GM12873 (cell line): ENCODE measurements around the gene PCDH7.

ENCODE experiments used
- TF ChIP-seq, protein P1 (sequence below): IDR thresholded peaks from 2 replicates; pipeline ENCODE4 v1.5.1; 2012; ENCODE audit warnings: low read depth, mild to moderate bottlenecking, moderate library complexity, low read length, control low read depth; ENCODE audit not compliant: insufficient read depth; ENCODE audit errors: missing control alignments

The PCDH7 gene

GRCh38 chr4:30743897-30744296 lies 23.7 kb downstream of the PCDH7 start:
- TF ChIP-seq, protein P1, sequence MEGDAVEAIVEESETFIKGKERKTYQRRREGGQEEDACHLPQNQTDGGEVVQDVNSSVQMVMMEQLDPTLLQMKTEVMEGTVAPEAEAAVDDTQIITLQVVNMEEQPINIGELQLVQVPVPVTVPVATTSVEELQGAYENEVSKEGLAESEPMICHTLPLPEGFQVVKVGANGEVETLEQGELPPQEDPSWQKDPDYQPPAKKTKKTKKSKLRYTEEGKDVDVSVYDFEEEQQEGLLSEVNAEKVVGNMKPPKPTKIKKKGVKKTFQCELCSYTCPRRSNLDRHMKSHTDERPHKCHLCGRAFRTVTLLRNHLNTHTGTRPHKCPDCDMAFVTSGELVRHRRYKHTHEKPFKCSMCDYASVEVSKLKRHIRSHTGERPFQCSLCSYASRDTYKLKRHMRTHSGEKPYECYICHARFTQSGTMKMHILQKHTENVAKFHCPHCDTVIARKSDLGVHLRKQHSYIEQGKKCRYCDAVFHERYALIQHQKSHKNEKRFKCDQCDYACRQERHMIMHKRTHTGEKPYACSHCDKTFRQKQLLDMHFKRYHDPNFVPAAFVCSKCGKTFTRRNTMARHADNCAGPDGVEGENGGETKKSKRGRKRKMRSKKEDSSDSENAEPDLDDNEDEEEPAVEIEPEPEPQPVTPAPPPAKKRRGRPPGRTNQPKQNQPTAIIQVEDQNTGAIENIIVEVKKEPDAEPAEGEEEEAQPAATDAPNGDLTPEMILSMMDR, result no peak

DNA sequence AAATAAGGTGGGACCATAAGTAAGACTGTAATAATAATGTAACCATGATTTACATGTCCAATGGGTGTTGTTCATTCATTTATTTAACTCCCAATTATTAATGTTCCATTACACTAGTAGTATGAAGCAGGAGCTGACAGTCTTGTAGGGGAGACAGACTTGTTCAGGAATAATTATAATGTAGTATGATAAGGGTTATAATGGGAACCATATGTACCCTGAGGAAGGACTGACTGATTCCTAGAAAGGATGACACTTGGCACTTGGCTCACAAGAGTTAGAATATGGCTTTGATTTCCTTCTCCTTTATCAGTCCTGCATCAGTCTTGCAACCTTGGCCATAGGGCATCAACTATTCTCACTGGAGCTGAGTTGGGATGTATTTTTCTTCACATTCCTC lies 24.2 kb downstream of the PCDH7 start:
- TF ChIP-seq, protein P1, result no peak

DNA sequence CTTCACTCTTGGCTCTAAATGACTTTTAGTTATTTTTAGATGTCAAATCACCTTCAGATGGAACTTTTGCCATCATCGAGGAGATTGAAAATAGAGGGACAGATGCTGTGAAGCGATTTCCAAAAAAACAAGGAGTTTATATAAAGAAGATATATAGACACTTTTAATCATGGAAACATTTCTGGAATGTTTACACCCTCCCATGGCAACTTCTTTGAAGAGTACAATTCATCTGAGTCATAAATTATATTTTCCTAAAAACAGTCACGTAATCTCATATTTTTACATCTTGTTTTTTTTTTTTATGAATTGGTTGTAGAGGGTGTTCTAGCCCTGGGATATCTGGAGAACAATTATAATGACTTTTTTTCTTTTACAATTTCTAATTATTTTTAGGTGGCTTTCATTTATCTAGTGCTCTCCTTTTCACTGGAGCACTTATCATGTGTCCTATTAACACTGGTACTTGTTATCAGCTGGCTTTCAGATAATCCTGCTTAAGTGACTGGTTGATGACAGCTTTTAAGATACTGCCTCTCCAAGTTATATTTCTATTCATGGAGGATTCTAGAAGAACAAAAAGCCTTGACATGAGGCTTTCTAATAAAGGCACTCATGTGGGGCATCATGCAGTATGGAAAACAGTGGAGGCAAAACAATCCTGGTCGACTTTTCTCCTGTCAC lies 24.9 kb downstream of the PCDH7 start:
- TF ChIP-seq, protein P1, result no peak

GRCh38 chr4:30746735-30747134 lies 26.6 kb downstream of the PCDH7 start:
- TF ChIP-seq, protein P1, result no peak

- TF ChIP-seq, protein P1, result no peak
Measured at GRCh38 chr4:30753316-30753715, 33.1 kb downstream of the PCDH7 start.

- TF ChIP-seq, protein P1, result no peak
Measured at GRCh38 chr4:30754021-30754420, 33.9 kb downstream of the PCDH7 start.

DNA sequence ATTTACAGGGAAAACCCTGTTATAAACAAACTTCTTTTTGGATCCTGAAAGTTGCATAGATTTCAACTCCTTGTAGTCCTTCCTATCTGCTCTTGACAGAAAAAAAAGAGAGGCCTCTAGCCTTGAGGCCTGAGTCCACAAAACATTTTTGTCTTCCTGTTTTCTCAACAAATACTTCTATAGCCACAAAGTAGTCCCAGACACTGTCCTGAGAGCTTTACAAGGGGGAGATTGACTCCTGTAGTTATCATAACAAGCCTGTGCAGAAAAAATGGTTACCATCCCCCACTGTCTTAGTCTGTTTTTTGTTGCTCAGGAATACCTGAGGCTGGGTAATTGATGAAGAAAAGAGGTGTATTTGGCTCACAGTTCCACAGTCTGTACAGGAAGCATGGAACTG lies 35.2 kb downstream of the PCDH7 start:
- TF ChIP-seq, protein P1, result no peak
